GM12891 (cell line): ENCODE results near the gene WDFY2.

Experiments
- POLR2AphosphoS5 ChIP-seq: IDR thresholded peaks from 2 replicates; pipeline ENCODE4 v1.6.1; 2011; ENCODE audit warnings: low read depth, low read length, control low read depth
- TAF1 ChIP-seq: IDR thresholded peaks from 2 replicates; pipeline ENCODE4 v1.6.1; 2011; ENCODE audit warnings: low read depth, low read length, control low read depth

- no peak for TF ChIP-seq TAF1
- no peak for TF ChIP-seq POLR2AphosphoS5
Observed at GRCh38 chr13:51731759-51732158, 147.5 kb downstream of the WDFY2 start.
